HG03520 (cell line): ENCODE data around the gene WDCP.
"Not testable (repeated sequence)": the region's sequence is repeated elsewhere in the genome, so short reads cannot be mapped to it uniquely, and the experiment has no call there.

Experiments used
- ATAC-seq: cut with Tn5 transposase; IDR thresholded peaks from one replicate; pipeline ENCODE4 v1.9.1; 2021; ENCODE audit warnings: mild to moderate bottlenecking, moderate library complexity; ENCODE audit not compliant: unreplicated experiment

WDCP gene, protein sequence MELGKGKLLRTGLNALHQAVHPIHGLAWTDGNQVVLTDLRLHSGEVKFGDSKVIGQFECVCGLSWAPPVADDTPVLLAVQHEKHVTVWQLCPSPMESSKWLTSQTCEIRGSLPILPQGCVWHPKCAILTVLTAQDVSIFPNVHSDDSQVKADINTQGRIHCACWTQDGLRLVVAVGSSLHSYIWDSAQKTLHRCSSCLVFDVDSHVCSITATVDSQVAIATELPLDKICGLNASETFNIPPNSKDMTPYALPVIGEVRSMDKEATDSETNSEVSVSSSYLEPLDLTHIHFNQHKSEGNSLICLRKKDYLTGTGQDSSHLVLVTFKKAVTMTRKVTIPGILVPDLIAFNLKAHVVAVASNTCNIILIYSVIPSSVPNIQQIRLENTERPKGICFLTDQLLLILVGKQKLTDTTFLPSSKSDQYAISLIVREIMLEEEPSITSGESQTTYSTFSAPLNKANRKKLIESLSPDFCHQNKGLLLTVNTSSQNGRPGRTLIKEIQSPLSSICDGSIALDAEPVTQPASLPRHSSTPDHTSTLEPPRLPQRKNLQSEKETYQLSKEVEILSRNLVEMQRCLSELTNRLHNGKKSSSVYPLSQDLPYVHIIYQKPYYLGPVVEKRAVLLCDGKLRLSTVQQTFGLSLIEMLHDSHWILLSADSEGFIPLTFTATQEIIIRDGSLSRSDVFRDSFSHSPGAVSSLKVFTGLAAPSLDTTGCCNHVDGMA

DNA sequence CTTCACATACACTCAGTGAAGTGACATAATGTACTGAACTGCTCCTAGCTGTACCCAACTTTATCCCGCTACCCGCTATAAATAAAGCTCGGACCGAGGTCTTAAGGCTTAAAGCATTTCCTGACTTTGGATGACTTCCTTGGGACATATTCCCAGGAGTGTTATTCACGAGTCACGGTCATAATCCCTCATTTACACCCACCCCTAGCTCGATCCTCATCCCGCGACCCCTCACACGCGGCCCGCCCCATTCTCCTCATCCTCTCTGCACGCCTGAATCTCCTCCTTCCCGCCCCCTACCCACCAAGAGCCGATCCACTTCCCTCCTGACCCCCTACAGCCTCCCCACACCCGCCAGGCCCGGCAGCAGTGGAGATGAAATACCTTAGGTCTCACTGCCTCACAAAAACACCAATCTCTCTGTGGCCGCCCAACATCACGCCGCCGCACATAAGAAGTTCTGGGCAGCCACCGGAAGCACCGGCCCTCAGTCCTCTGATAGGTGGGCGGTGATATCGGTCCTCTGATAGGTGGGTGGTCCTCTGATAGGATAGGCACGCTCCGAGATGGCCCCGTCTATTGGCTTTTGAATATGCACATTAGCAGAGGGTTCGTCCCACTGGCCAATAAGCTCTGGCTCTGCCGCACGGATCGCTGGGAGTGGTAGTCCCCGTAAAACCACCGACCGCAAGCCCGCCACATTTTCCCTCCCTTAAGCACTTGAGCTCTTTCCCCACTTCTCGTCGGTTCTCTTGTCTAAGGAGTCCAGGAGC, at the start of gene WDCP:
WDCP (minus strand) TSS at position 462 of the 773 bp plus-strand sequence. CDS start 7,897 bp downstream, outside the sequence.
- peak; percentile 99 for ATAC-seq

DNA sequence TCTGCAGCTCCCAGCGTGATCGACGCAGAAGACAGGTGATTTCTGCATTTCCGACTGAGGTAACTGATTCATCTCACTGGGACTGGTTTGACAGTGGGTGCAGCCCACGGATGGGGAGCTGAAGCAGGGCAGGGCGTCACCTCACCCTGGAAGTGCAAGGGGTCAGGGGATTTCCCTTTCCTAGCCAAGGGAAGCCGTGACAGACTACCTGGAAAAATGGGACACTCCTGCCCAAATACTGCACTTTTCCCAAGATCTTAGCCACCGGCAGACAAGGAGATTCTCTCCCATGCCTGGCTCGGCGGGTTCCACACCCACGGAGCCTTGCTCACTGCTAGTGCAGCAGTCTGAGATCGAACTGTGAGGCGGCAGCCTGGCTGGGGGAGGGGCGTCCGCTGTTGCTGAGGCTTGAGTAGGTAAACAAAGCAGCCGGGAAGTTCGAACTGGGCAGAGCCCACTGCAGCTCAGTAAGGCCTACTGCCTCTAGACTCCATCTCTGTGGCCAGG, 48.0 kb upstream of the WDCP start:
- not testable (repeated sequence) for ATAC-seq

DNA sequence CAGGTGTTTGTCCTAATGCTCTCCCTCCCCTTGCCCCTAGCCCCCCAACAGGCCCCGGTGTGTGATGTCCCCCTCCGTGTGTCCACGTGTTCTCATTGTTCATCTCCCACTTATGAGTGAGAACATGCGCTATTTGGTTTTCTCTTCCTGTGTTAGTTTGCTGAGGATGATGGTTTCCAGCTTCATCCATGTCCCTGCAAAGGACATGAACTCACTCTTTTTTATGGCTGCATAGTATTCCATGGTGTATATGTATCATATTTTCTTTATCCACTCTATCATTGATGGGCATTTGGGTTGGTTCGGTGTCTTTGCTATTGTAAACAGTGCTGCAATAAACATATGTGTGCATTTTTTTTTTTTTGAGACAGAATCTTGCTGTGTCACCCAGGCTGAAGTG, 46.1 kb upstream of the WDCP start:
- not testable (repeated sequence) for ATAC-seq

DNA sequence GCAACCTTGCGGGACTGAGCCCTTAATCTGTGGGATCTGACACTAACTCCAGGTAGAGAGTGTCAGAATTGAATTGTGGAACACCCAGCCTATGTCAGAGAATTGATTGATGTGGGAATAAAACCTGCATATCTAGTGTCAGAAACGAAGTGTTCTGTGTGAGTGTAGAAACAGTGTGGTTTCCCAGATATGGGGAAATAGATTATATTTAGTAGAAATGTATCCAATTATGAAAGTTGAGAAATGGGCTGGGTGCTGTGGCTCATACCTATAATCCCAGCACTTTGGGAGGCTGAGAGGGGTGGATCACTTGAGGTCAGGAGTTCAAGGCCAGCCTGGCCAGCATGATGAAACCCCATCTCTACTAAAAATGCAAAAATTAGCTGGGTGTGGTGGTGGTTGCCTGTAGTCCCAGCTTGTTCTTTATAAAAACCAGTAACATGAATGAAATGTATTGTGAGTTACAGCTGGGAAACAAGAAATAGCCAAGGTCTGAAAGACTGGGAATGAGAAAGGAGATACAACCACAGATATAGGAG, 41.7 kb upstream of the WDCP start:
- no peak for ATAC-seq

DNA sequence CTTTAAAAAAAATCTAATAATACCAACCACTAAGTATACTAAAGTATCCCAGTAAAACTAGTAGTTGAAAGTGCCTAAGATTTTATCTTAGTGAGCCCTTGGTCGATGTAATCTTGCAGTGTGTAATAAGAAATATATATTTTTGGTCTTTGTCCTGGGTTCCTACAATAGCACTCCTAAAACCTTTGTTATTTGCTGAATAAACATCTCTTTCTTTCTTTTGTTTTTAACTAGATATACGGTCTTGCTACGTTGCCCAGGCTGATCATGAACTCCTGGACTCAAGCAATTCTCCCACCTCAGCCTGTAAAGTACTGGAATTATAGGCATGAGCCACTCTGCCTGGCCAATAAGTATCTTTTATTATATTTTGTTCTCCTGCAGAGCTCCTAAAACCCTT, 39.8 kb upstream of the WDCP start:
- ATAC-seq: no peak

DNA sequence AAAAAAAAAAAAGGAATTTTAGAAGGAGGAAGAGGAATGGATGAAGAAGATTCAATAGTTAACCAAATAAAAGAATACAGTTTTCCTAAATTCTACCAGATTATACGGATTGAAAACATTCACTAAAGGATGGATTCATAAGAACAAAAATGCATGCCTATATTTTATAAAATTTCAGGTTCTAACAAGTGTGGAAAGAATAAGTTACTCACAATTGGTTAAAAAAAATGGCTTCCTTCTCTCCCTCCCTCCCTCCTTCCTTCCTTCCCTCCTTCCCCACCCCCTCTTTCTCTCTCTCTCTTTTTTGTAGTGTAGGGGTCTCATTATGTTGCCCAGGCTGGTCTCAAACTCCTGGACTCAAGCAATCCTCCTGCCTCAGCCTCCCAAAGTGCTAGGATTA, 39.0 kb upstream of the WDCP start:
- ATAC-seq: no peak

DNA sequence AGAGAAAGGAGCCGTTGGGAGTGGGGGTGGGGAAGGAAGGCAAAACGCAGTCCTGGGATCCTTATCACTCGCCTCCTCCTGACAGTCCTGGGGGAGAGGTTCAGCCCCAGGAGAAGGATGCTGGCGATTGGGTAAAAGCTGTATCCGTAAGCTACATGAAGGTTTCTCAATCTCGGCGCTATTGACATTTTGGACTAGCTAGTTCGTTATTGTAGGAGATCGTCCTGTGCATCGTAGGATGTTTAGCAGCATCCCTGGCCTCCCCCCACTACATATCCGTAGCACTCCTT, 38.0 kb upstream of the WDCP start:
- no peak for ATAC-seq

DNA sequence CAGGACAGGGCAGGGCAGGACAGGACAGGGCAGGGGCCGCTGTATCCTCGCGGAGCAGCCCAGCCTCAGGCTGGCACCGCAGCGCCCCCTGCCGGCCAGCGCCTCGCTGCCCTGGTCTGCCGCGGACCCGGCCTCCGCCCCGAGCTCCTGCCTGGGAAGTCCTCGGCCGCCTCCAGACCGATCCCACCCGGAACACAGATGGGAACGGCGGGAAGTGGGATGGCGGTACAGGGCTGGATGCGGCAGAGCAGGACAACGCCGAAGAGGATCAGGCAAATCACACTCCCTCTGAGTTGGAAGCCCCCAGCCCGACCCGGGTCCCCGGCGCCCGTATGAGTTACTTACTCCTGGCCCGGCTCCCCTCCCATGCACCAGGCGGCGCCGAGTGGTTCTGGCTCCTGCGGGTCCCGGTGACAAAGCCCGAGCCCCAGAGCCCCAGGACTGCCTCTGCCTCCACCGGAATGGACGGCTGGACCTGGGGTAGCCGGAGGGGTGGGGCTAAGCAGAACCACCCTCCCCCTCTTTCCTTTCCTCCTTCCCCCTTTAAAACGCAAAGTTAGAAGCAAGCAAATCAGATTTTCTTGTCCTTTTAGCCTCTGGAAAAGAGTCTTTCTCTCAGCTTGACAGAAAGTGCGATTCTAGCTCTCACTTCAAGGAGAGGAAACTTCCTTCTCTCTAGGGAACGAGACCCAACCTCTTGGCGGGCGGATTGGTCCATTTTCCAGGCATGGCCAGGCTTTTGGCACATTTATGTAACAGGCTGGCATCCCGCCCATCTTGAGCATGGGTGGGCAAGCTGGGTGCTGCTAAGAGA, 37.4 kb upstream of the WDCP start, which contains the start of gene TP53I3:
TP53I3 (minus strand) TSS at position 449 of the 814 bp plus-strand sequence. CDS start 508 bp downstream, outside the sequence.
- peak; percentile 73 for ATAC-seq

DNA sequence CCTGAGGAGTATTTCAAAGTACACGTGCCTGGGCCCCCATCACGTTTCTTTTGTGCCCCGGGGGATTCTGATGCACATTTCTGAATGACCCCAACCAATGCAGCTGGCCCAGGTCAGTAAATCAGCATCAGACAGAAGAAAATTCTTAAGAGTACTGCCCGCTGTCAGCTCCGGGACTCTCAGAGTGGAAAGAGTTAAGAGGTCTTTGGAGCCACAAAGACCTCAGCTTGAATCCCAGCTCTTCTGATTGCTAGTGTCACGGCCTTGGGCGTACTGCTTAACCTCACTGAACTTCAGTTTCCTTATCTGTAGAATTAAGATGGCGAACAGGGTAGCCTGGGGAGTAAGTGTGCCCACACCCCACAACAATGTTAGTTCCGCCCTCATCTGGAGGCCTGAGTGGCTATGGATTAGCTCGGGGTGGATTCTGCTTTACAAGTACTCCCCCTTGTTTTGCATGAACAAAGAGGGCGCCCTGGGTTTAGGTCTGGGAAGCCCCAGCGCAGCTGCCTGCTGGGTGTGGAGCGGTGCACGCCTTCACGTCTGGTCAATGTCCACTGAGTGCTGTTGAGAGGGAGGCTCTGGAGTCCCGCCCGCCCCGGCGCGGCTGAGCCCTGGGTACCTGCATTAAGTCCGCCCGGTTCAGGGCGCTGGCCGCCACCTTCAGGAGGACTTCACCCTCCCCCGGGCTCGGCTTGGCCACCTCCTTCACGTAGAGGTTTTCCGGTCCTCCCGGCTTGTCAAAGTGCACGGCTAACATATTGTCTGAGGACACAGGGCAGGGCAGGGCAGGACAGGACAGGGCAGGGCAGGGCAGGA, 36.6 kb upstream of the WDCP start:
- ATAC-seq: peak; percentile 74

DNA sequence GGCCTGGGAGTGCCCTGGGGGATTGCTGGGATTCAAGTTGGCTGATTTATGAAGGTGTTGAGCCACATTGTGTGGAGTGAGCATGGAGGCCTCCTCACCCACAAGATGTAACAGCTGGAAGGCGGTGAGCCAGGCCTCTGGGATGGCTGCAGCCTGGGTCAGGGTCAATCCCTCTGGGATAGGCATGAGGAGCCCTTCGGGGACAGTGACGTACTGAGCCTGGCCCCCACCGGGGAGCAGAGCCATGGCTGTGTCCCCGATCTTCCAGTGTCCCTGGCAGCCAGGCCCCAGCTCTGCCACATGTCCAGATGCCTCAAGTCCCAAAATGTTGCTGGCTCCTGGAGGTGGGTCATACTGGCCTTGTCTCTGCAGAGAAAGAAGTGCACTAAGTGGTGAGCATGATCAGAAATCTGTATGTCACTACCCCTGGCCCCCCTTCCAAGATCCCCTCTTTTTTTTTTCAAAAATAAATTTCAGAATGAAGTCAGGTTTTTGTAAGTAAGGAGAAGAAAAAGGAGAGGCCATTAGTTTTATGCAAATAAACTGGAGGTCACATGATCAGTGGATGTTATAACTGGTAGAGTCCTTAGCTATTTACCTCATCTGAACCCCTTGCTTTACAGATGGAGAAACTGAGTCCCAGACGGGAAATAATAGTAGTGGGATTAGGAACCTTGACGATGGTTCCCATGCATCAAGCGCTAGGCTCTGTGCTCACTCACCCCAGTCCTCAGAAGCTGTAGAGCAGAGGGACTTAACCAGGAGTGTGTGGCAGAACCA, 35.8 kb upstream of the WDCP start:
- no peak for ATAC-seq

DNA sequence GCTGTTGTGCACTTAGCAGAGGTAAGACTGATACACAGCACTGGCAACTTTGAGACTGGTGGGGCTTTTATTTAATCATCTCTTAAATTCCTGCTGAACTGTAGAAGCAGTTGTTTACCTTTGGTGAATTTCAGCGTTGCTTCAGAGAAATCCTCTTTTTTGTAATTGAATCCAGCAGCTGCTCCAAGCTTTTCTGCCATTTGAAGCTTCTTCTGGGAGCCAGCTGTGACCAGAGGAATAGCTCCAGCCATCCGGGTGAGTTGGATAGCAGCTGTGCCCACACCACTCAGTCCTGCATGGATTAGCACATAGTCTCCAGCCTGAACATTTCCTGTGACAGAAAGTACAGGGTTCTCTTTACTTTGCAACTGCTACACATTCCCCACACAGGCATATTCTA, 33.5 kb upstream of the WDCP start:
- no peak for ATAC-seq

DNA sequence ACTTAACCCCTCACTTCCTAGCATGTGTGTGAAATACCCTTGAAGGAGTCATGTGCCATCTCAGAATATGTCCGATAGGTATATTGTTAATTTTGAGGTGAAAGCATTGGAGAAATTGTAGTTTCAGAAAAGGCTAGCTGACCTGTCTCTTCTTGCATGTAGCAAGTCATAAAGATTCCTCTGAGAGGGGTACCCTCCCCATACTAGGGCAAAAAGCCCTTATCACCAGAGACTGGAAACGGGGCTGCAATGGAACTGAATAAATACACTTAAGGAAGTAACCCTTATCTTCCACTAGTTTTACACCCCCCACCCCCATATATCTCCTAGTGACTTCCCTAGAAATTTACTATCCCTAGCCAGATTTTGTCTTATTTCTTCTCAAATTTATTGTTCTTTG, 30.7 kb upstream of the WDCP start:
- no peak for ATAC-seq

DNA sequence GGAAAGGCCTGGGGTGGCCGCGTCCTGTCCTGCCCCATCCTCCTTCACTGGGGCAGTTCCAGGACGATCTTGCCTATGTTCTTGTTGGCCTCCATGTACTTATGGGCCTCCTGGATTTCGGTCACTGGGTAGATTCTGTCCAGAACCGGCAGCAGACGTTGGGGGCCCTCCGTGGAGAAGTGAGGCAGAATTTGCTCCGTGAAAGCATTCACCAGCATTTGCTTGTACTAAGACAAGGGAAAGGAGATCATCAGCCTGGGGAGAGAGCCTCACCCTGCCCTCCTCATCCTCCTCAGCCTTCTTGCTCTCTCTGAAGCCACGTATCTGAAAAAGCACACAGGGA, 30.3 kb upstream of the WDCP start:
- ATAC-seq: no peak

DNA sequence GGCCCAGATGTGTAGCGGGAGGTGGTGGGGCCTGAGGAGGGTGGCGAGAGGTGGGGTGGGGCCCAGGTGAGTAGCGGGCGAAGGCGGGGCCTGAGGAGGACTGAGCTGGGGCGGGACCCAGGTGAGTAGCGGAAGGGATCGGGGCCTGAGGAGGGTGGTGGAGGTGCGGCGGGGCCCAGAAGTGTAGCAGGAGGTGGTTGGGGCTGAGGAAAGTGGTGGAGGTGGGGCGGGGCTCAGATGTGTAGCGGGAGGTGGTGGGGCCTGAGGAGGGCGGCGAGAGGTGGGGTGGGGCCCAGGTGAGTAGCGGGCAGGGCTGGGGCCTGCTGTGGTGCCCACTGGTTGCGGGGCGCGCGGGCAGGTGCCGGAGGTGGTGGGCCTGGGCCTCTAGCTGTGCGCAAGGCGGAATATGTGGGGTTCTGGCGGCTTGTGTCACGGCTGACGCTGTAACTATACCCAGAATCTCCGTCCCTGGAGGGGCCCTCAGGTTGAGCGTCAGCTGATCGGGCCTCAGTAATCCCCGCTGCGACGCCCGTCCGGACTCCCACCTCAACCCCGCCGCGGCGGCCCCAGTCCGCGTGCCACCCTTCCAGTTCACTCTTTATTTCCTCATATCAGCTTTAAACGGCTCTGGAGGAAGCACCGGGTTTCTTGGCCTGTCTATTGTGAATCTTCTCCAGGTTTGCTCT, 29.8 kb upstream of the WDCP start:
- peak; percentile 12 for ATAC-seq

DNA sequence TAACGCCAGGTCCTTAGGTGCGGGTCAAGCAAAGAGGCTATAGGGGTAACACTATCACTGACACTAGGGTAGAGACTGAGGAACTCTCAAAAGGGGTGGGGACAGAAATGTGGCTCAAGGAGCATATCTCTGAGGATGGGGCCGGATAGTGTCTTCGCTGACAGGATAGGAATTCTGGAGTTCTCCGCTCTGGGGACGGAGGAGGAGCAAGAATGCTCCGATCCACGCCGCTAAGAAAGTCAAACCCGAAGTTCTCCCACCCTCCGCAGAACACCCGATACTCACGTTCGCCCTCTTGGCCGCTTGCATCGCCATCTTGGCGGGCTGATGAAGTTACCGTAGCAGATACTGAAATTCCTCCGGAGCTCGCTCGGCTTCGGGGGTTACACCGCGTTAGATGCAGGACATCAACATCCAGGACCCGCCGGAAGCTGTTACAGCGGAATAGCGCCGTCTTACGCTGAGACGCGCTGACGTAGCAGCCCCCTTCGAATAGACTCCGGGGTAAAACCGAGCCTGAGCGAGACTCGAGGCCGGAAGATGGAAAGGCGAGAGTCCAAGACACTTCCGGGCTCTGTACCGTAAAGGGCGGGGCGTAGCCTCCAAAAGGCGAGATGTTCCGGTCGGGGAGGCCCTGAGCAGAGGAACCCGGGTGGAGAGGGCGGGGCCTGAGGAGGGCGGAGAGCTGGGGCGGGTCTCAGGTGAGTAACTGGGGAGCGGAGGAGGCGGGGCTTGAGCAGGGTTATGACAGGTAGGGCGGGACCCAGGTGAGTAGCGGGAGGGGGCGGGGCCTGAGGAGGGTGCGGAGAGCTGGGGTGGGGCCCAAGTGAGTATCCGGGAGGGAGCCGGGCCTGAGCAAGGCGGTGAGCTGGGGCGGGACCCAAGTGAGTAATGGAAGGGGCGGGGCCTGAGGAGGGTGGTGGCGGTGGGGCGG, 29.0 kb upstream of the WDCP start, which contains the start of gene SF3B6:
SF3B6 (minus strand) TSS at position 412 of the 934 bp plus-strand sequence; CDS start at position 315, 97 bp downstream.
- peak; percentile 91 for ATAC-seq

DNA sequence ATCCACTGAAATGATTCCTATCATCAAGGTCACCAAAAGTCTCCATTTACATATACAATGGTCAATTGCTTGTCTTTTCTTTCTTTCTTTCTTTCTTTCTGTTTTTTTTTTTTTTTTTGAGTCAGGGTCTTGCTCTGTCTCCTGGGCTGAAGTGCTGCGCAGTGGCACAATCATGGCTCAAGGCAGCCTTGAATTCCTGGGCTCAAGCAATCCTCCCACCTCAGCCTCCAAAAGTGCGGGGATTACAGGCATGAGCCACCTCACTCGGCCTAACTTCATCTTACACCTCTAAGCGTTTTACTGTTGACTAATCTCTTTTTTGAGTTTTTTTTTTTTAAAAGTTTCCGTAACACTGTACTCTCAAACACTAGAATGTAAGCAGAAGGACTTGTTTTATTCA, 28.1 kb upstream of the WDCP start:
- no peak for ATAC-seq

DNA sequence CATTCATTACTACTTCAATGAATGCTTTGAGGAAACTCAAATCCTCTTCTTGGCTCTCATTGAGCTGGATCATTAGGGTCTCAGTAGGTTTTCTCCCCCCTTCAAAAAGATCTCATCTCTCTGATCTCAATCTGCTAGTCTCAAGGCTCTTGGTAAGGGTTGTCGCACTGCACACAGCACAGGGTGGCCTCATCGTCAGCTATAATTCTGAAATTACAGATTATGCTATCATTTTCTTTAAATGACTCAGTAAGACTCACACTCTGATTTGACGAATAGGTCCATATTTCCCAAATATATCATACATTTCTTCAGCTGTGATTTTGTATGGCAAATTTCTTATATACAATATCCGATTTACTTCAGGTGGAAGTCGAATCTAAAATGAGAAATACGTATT, 26.6 kb upstream of the WDCP start:
- ATAC-seq: no peak
